HCT116 (cell line): ENCODE results near the gene XPA. TPM values are rescaled to one million over a fixed set of nuclear protein-coding genes. Genes with fewer than 3 reads are reported as not detected.

Source experiments
- ATAC-seq: fragments of 200-7000 bp; cut with Tn5 transposase; 2 replicates; pipeline ENCODE4 v1.9.1; 2020; ENCODE audit warnings: mild to moderate bottlenecking, moderate library complexity
- BruUV-seq: library from RNA; stranded (reverse); fragments of 400-500 nt; replicated peaks from 2 replicates; lab custom pipeline; 2021; lab: Mats Ljungman, UMichigan
- CTCF ChIA-PET: fragments of 300-600 bp; sonication (Branson Sonifier 250); formaldehyde crosslinking; loops from one replicate; lab custom pipeline; 2021; ENCODE audit warnings: antibody characterized with exemption; lab: Charles Lee
- POLR2A ChIA-PET: fragments of 300-600, 350-600 bp; sonication (Branson Sonifier 250); formaldehyde crosslinking; loops from one replicate; lab custom pipeline; 2021; ENCODE audit warnings: antibody characterized with exemption; lab: Charles Lee
- RAD21 ChIA-PET, 2 experiments: fragments of 300-600 bp; sonication (Branson Sonifier 250); formaldehyde crosslinking; loops; one replicate each; lab custom pipeline; 2023; ENCODE audit warnings: low total read pairs in 2 of 2; ENCODE audit not compliant: uncharacterized antibody in 2 of 2, unreplicated experiment in 2 of 2, low non-redundant PET in 1 of 2; lab: Charles Lee
- DNase-seq: peaks from one replicate; pipeline ENCODE4 v3.0.0-alpha.2; 2010; ENCODE audit warnings: low read depth, low spot score
- H2AFZ ChIP-seq: fragments of 200-600 bp; shearing (Covaris generic), sonication (generic); 2 replicates; pipeline ENCODE4 v1.6.1; 2017; ENCODE audit warnings: low read depth, mixed run types, mixed read lengths, antibody characterized with exemption, low read length; ENCODE audit not compliant: poor library complexity, severe bottlenecking
- H3K27ac ChIP-seq: 2 replicates; pipeline ENCODE4 v1.5.1; 2012; ENCODE audit warnings: low read depth, low read length
- H3K27me3 ChIP-seq: fragments of 200-600 bp; sonication (generic); 2 replicates; pipeline ENCODE4 v1.6.1; 2016; ENCODE audit warnings: mixed run types, low read length, mixed read lengths; ENCODE audit not compliant: insufficient read depth
- H3K36me3 ChIP-seq, 2 experiments: fragments of 200-500 bp in 1 of 2; fragments of 200-600 bp in 1 of 2; sonication (Bioruptor generic) in 1 of 2; sonication (generic) in 1 of 2; 2 replicates each; pipeline versions ENCODE4 v1.5.1 to v1.6.1; 2014 to 2016; ENCODE audit warnings: low read length in 2 of 2, inconsistent platforms in 1 of 2, mixed read lengths in 1 of 2, mixed run types in 1 of 2; ENCODE audit not compliant: insufficient read depth in 2 of 2, control insufficient read depth in 1 of 2
- H3K4me1 ChIP-seq, 2 experiments: fragments of 200-600 bp in 1 of 2; sonication (generic) in 1 of 2; 2 replicates each; pipeline versions ENCODE4 v1.5.1 to v1.6.1; 2012 to 2017; ENCODE audit warnings: low read length in 2 of 2, inconsistent platforms in 1 of 2, mild to moderate bottlenecking in 1 of 2, mixed read lengths in 1 of 2, mixed run types in 1 of 2, moderate library complexity in 1 of 2; ENCODE audit not compliant: insufficient read depth in 2 of 2, control insufficient read depth in 1 of 2
- H3K4me2 ChIP-seq: fragments of 200-600 bp; sonication (generic); 2 replicates; pipeline ENCODE4 v1.6.1; 2017; ENCODE audit warnings: mixed run types, low read length, mixed read lengths
- H3K4me3 ChIP-seq, 2 experiments: fragments of 200-600 bp in 1 of 2; sonication (generic) in 1 of 2; replicated peaks in 1 of 2; 2 replicates each; pipeline ENCODE4 v1.5.1; 2011 to 2016; ENCODE audit warnings: low read length in 2 of 2, control low read depth in 1 of 2, low read depth in 1 of 2, mild to moderate bottlenecking in 1 of 2, mixed read lengths in 1 of 2, mixed run types in 1 of 2
- H3K79me2 ChIP-seq: fragments of 200-600 bp; sonication (generic); 2 replicates; pipeline ENCODE4 v1.6.1; 2017; ENCODE audit warnings: mild to moderate bottlenecking, mixed run types, low read length, moderate library complexity, mixed read lengths; ENCODE audit not compliant: insufficient read depth
- H3K9ac ChIP-seq: fragments of 200-600 bp; sonication (generic); 2 replicates; pipeline ENCODE4 v1.6.1; 2016; ENCODE audit warnings: low read length, mixed read lengths
- H3K9me2 ChIP-seq: fragments of 200-600 bp; sonication (generic), shearing (Covaris generic); 2 replicates; pipeline ENCODE4 v1.6.1; 2017; ENCODE audit warnings: mixed run types, mild to moderate bottlenecking, moderate library complexity; ENCODE audit not compliant: insufficient read depth
- H3K9me3 ChIP-seq, 2 experiments: fragments of 200-500 bp in 1 of 2; fragments of 200-600 bp in 1 of 2; sonication (Bioruptor generic) in 1 of 2; sonication (generic) in 1 of 2; 2 replicates each; pipeline ENCODE4 v1.6.1; 2014 to 2017; ENCODE audit warnings: low read length in 2 of 2, mixed read lengths in 2 of 2, inconsistent platforms in 1 of 2, low read depth in 1 of 2, mild to moderate bottlenecking in 1 of 2, mixed run types in 1 of 2, moderate library complexity in 1 of 2; ENCODE audit not compliant: control insufficient read depth in 1 of 2, insufficient read depth in 1 of 2
- H4K20me1 ChIP-seq: fragments of 200-600 bp; sonication (generic), shearing (Covaris generic); 2 replicates; pipeline ENCODE4 v1.6.1; 2017; ENCODE audit warnings: mixed run types, mild to moderate bottlenecking, moderate library complexity; ENCODE audit not compliant: insufficient read depth
- ATF3 ChIP-seq: IDR thresholded peaks from 2 replicates; pipeline ENCODE4 v1.6.1; 2012
- CBX3 ChIP-seq: IDR thresholded peaks from 2 replicates; pipeline ENCODE4 v1.6.1; 2012; ENCODE audit warnings: low read depth
- EGR1 ChIP-seq: IDR thresholded peaks from 2 replicates; pipeline ENCODE4 v1.6.1; 2012; ENCODE audit warnings: low read depth
- JUND ChIP-seq: IDR thresholded peaks from 2 replicates; pipeline ENCODE4 v1.6.1; 2012
- POLR2A ChIP-seq: IDR thresholded peaks from 2 replicates; pipeline ENCODE4 v1.7.0; 2011; ENCODE audit warnings: borderline replicate concordance; ENCODE audit not compliant: insufficient read depth, insufficient read length; ENCODE audit errors: extremely low read depth
- POLR2AphosphoS5 ChIP-seq: IDR thresholded peaks from 2 replicates; pipeline ENCODE4 v1.6.1; 2011; ENCODE audit warnings: mild to moderate bottlenecking, low read depth, low read length, moderate library complexity
- TCF7L2 ChIP-seq: IDR thresholded peaks from 2 replicates; pipeline ENCODE4 v1.7.0; 2011; ENCODE audit warnings: borderline replicate concordance, inconsistent platforms; ENCODE audit not compliant: insufficient read depth, insufficient read length; ENCODE audit errors: extremely low read depth
- intact Hi-C: fragments of 100-400 bp; cut with micrococcal nuclease; formaldehyde crosslinking; loops from 2 replicates; pipeline ENCODE4 v1.10.0; 2022
- total RNA-seq: library from RNA; stranded (reverse); gene quantifications from one replicate; pipeline ENCODE4 v1.2.1, GENCODE V29; 2021; ENCODE audit not compliant: unreplicated experiment

Gene XPA
- total RNA-seq, 1 experiment from 2014 or later = 9.3 TPM

DNA sequence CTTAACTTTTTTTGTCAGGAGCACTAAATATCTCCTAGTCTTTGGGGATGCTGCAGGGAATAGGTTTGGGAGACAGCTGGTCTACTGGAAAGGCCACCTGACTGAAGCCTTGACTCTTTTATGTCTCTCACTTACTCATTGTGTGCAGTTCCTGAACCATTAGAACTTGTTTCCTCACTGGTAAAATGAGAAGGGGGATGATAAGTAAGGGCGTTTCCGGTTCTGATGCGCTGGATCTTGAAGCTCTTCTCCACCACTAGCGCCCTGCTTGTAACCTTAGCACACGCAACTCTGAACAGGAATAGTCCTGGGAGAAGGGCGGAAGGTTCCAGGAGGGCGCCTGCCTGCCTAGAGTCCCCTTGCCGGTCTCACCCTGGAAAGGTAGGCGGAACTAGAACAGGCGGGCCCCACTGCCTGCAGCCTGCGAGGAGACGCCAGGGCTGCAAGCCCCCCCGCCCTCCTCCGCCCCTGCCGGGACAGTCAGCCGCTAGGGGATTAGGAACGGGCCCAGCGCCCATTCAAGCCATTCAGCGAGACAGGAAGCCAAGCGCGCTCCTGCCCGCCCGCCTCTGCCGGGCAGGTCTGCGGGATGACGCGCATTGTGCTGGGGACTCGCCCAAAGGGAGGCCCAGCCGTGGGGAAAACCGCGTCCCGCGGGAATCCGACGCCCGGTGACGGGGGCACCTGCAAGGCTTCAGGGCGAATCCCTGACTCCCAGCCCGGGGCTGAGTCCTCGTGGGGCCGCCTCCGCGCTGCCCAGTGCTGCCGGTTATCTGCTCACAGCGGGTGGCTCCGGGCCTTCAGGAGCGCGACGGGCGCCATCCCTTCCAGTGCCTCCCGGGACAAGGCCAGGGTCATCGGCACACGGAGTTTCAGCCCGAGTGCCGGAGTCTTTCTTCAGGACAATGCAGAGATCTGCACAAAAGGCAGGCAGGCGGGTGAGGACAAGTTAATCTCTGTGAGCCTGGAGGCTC lies 44.0 kb upstream of the XPA start:
- Histone ChIP-seq H3K4me2 (no peak overlapping the region), H3K4me1 (peaks cover 0 to 5% of the 10 kb centered on the region in 2 experiments; a peak in 1 of 4 replicates), H3K9me2 (no peaks in the 10 kb centered on the region), H3K4me3 (no peak overlapping the region), H3K27me3 (no peaks in the 10 kb centered on the region; the same call in 1 of the 2 replicates), H3K9me3 (peaks cover 0 to 3% of the 10 kb centered on the region in 2 experiments; a peak in 1 of 4 replicates), H4K20me1 (no peaks in the 10 kb centered on the region), H3K9ac (no peak overlapping the region), H2AFZ (no peak overlapping the region), H3K79me2 (no peaks in the 10 kb centered on the region), H3K27ac (no peak overlapping the region), H3K36me3 (no peaks in the 10 kb centered on the region)
- intact Hi-C loops = no loop called here
- RAD21 ChIA-PET = no interaction called here
- DNase-seq (no peak), ATAC-seq (no peak)
- no peak for TF ChIP-seq EGR1
- no peak for TF ChIP-seq TCF7L2
- TF ChIP-seq POLR2AphosphoS5 = no peak
- no peak for TF ChIP-seq CBX3
- no peak for TF ChIP-seq JUND
- no peak for TF ChIP-seq POLR2A
- BruUV-seq = no TSS peak
- CTCF ChIA-PET = no interaction called here
- POLR2A ChIA-PET = no interaction called here

GRCh38 chr9:97737429-97737828 lies 40.3 kb upstream of the XPA start:
- intact Hi-C loops = no loop called here
- no peak overlapping the region for H3K9ac ChIP-seq
- H3K27me3 ChIP-seq = no peaks in the 10 kb centered on the region
- ATAC-seq = peak; percentile 92
- peak overlapping the region; percentile 58 for H2AFZ ChIP-seq
- ChIA-PET CTCF (interaction anchor here (1.1 kb wide), 1 partner anchor 153 kb away, joined by 3 read pairs; no protein-coding TSS in a partner anchor), RAD21 (no interaction called here), POLR2A (no interaction called here)
- no peaks in the 10 kb centered on the region for H3K36me3 ChIP-seq
- peaks cover 0 to 5% of the 10 kb centered on the region in 2 experiments; a peak in 1 of 4 replicates for H3K4me1 ChIP-seq
- H3K79me2 ChIP-seq = no peaks in the 10 kb centered on the region
- H4K20me1 ChIP-seq = no peaks in the 10 kb centered on the region
- no peak overlapping the region for H3K27ac ChIP-seq
- no peak overlapping the region for H3K4me3 ChIP-seq
- H3K9me2 ChIP-seq = no peaks in the 10 kb centered on the region
- DNase-seq = peak; percentile 15
- TF ChIP-seq POLR2A (peak; percentile 33), ATF3 (no peak)
- H3K9me3 ChIP-seq = peaks cover 0 to 1% of the 10 kb centered on the region in 2 experiments; a peak in 1 of 4 replicates
- BruUV-seq = no TSS peak
- H3K4me2 ChIP-seq = peak overlapping the region; percentile 27; the same call in 1 of the 2 replicates
